Activated naive CD8-positive, alpha-beta T cell treated with anti-CD3 and anti-CD28 coated beads for 36 hours (primary cell): ENCODE data around the gene HS2ST1. TPM values are rescaled to one million over a fixed set of nuclear protein-coding genes. Genes with fewer than 3 reads are reported as not detected.

Experiments used
- DNase-seq: peaks from one replicate; pipeline ENCODE4 v3.0.0; 2021
- H3K27ac Mint-ChIP-seq: one replicate; pipeline ENCODE4 v1.8.0; 2022; ENCODE audit warnings: mild to moderate bottlenecking, moderate library complexity, mixed read lengths
- H3K27me3 Mint-ChIP-seq: one replicate; pipeline ENCODE4 v1.8.0; 2022; ENCODE audit warnings: mild to moderate bottlenecking, mixed read lengths
- H3K36me3 Mint-ChIP-seq: one replicate; pipeline ENCODE4 v1.8.0; 2021; ENCODE audit warnings: mild to moderate bottlenecking, mixed read lengths
- H3K4me1 Mint-ChIP-seq: one replicate; pipeline ENCODE4 v1.8.0; 2021; ENCODE audit warnings: mixed read lengths
- H3K4me3 Mint-ChIP-seq: one replicate; pipeline ENCODE4 v1.8.0; 2022; ENCODE audit warnings: mild to moderate bottlenecking, moderate library complexity, mixed read lengths
- H3K9me3 Mint-ChIP-seq: one replicate; pipeline ENCODE4 v1.8.0; 2022; ENCODE audit warnings: mixed read lengths
- total RNA-seq, 2 experiments: library from RNA; stranded (reverse); gene quantifications; one replicate each; pipeline ENCODE4 v1.2.3, GENCODE V29; 2021

HS2ST1 gene
- total RNA-seq, 2 experiments from 2014 or later: 22.9 to 23.8 TPM

DNA sequence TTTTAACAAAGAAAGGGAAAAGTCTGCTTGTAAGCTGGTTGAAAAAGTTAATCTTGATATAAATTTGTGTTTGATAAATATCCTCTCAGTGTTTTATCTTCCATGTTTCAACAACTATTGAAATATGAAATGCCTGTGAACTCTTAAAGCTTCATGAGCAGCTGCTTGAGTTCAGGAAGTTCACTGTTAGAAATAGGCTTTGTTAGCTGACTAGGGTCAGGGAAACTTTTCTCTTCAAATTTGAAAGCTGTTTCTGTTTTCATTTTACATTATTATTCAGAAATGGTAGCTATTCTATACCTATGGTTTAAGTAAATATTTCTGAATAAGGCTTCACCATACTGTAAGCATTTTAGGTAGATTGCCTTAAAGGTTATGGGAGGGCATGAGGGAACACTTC is 191.7 kb downstream of the HS2ST1 start:
- Mint-ChIP-seq H3K36me3 (peaks cover 5% of the 10 kb centered on the region), H3K27ac (no peak overlapping the region), H3K27me3 (no peaks in the 10 kb centered on the region), H3K4me3 (no peak overlapping the region), H3K4me1 (no peaks in the 10 kb centered on the region), H3K9me3 (no peaks in the 10 kb centered on the region)
- no peak for DNase-seq

DNA sequence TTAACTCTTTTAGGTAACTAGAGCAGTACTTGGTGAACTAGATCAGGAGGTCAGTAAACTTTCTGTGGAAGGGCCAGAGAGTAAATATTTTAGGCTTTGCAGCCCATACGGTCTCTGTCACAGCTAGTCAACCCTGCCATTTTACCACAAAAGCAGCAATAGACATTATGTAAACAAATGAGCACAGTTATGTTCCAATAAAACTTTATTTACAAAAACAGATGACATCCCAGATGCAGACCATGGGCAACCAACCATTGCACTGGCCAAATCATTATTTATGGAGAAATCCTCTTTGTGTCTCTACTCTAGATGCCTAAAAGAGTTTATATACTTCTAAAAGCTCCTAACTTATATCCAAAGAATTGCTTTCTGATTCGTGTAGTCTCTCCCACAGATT is 192.4 kb downstream of the HS2ST1 start:
- no peaks in the 10 kb centered on the region for H3K36me3 Mint-ChIP-seq
- H3K9me3 Mint-ChIP-seq: no peaks in the 10 kb centered on the region
- H3K4me3 Mint-ChIP-seq: no peak overlapping the region
- no peaks in the 10 kb centered on the region for H3K4me1 Mint-ChIP-seq
- no peaks in the 10 kb centered on the region for H3K27me3 Mint-ChIP-seq
- H3K27ac Mint-ChIP-seq: no peak overlapping the region
- no peak for DNase-seq

DNA sequence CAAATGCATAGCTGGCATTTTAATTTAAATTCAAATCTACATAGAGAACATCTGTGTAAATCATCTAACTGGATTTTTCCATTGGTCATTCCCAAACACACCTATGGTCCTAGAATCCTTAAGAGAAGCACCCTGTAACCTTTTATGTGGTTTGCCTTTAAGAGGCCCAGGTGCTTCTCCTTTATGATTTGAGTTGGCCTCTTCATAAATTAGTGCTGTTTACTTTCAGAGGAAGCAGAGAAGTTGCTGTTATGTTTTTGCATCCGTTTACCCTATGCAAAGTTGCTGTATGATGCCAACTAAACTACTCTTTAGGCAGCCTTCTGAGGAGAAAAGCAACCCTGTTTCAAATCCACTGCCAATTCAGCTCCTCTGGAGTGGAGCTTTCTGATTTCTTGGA is 193.8 kb downstream of the HS2ST1 start:
- Mint-ChIP-seq H3K27ac (no peak overlapping the region), H3K4me1 (no peaks in the 10 kb centered on the region), H3K4me3 (no peak overlapping the region), H3K27me3 (no peaks in the 10 kb centered on the region), H3K36me3 (no peaks in the 10 kb centered on the region), H3K9me3 (no peaks in the 10 kb centered on the region)
- no peak for DNase-seq

DNA sequence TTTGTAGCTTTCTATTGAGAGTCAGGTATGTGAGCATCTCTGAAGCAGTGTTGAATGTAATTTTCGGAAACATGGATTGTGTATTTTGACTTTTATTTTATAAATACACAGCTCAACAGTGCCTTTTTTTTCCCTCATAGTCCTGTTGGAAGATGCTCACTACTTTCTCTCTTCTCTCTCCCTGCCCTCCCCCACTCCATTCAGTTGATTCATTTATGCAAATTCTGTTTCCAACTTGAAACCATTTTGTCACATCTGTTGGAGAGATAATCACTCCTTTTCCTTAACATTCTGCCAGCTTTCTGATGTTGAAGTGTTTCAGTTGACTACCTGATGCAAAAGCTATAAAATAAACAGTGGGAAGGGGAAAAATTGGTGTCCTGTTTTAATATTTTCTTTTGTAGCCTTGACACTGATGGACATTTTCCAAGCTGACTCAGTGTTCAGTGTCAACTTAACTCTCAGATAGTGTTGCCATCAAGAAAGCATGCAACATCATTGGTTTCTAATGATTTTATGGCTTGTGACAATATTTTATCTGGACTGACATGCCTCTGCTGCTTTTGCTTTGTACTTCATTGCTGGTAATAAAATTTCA is 194.5 kb downstream of the HS2ST1 start:
- no peak for DNase-seq
- Mint-ChIP-seq H3K4me3 (no peak overlapping the region), H3K27ac (no peak overlapping the region), H3K9me3 (no peaks in the 10 kb centered on the region), H3K27me3 (no peaks in the 10 kb centered on the region), H3K36me3 (no peaks in the 10 kb centered on the region), H3K4me1 (no peaks in the 10 kb centered on the region)

DNA sequence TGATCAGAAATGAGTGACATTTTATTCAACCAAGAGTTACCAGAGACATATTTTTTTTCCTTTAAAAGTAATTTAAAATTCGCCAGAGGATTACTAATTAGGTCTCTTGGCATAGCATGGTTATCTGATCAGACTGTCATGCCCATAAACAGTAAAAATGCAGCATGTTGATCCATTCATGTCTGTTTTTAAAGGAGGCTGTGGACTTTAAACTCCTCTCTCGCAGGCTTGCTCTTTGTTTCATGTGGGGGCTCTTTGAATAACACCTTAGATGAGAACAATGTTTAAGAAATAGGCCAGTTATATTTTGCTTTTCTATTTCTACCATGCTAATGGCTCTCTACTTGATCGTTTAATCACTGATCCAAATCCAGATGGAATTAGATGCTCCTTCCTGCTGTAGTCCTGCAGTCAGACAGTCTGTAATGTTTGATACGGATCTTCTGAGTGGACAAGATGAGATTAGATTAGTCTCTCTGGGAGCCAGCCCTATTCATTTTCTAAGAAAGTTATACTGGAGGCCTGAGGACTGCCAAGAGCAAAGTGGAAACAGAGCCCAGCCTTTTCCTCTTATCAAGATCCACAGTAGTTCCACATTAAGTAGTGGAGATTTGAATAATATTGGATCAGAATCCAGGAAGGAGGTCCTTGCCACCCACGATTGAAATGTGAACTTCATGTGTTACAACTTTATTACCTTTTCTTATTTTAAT is 197.4 kb downstream of the HS2ST1 start:
- Mint-ChIP-seq H3K9me3 (no peaks in the 10 kb centered on the region), H3K4me3 (no peak overlapping the region), H3K36me3 (no peaks in the 10 kb centered on the region), H3K4me1 (no peaks in the 10 kb centered on the region), H3K27me3 (no peaks in the 10 kb centered on the region), H3K27ac (no peak overlapping the region)
- no peak for DNase-seq

DNA sequence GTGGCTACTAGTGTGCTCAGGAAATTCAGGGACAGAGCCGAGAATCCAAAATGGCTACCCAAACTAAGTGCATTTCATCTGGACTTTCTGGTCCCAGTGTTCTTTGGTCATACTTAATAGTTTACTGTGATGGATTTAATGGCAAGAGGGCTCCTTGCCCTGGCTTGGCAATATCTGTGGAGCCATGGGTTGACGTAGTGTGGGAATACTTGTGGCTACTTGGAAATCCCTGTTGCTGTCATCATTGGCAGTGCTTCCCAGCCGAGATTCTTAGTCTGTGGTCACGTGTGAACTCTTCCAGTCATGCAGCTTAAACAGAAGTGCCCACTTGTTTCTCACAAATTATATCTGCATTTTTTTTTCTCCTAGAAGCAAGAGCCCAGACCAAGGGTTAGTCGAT is 198.9 kb downstream of the HS2ST1 start:
- Mint-ChIP-seq H3K36me3 (no peaks in the 10 kb centered on the region), H3K4me3 (no peak overlapping the region), H3K4me1 (no peaks in the 10 kb centered on the region), H3K9me3 (no peaks in the 10 kb centered on the region), H3K27ac (no peak overlapping the region), H3K27me3 (no peaks in the 10 kb centered on the region)
- DNase-seq: no peak

DNA sequence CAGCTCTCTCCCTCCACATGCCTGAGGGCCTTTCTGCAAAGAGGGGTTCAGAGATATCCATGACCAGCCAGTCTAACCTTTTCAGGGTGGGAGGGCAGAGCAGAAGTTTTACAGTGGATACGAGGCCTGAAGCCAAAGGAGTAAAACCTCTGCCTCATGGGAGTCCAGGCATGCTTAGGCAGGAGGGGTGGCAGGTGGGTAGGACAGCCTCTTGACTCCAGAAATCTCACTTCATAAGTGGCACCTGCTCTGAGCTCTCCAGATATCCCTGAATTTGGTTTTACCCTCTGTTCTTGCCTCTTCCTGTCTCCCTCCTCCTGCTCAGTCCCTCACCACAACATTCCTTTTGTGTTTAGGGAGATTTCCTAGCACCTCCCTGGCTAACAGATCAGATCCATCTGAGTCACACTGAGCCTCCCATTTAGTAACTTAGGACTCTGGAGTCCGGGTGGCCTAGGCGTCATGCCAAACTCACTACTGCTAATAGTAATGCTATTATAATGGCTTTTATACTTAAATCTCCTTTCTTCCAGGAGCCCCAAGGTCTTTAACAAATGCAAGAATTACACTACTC is 201.0 kb downstream of the HS2ST1 start:
- Mint-ChIP-seq H3K27me3 (no peaks in the 10 kb centered on the region), H3K4me1 (no peaks in the 10 kb centered on the region), H3K27ac (no peak overlapping the region), H3K4me3 (no peak overlapping the region), H3K36me3 (no peaks in the 10 kb centered on the region), H3K9me3 (no peaks in the 10 kb centered on the region)
- no peak for DNase-seq

DNA sequence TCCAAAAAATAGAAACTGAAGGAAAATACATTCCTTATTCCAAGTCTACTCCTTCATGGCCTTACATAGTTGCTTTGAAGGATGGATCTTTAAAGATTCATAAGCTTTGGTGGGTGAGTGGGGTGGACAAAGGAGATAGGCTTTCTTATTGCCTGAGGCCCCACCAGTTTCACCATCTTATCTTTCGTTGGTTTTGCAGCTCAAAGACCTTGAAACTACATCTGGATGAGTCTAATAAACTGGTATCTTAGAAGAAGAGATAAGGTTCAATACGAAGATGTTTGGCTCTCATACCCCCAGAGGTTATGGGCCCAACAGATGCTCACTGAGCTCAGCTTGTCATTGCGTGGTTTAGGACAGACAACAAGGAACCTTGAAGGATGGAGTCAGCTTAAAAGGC is 201.5 kb downstream of the HS2ST1 start:
- Mint-ChIP-seq H3K4me1 (no peaks in the 10 kb centered on the region), H3K27ac (no peak overlapping the region), H3K4me3 (no peak overlapping the region), H3K36me3 (no peaks in the 10 kb centered on the region), H3K27me3 (no peaks in the 10 kb centered on the region), H3K9me3 (no peaks in the 10 kb centered on the region)
- DNase-seq: no peak

DNA sequence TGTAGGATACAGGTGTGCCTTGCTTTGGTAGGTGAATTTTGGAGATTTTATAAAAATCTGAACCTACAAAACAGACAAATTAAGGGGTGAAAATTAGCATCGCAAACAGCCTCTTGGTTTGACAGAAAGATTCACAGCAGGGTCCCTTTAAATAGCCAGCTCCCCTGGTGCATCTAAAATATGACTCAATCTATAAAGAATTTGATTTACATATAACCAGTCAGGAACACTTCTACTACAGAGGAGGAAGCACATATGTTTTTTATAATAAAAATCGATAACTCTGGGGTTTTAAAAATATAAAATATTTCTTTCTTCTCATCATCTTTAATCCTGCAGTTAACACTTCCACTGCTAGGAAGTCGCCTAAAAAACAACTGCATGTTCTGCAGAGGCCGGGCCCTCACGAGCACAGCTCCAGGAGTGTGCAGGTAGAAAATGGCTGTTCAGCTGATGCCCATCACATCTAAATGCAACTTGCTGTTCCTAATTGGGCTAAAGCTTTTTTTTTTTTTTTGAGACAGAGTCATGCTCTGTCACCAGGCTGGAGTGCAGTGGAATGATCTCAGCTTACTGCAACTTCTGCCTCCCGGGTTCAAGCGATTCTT is 203.4 kb downstream of the HS2ST1 start:
- Mint-ChIP-seq H3K36me3 (no peaks in the 10 kb centered on the region), H3K27me3 (no peaks in the 10 kb centered on the region), H3K4me3 (no peak overlapping the region), H3K4me1 (no peaks in the 10 kb centered on the region), H3K9me3 (no peaks in the 10 kb centered on the region), H3K27ac (no peak overlapping the region)
- DNase-seq: no peak

DNA sequence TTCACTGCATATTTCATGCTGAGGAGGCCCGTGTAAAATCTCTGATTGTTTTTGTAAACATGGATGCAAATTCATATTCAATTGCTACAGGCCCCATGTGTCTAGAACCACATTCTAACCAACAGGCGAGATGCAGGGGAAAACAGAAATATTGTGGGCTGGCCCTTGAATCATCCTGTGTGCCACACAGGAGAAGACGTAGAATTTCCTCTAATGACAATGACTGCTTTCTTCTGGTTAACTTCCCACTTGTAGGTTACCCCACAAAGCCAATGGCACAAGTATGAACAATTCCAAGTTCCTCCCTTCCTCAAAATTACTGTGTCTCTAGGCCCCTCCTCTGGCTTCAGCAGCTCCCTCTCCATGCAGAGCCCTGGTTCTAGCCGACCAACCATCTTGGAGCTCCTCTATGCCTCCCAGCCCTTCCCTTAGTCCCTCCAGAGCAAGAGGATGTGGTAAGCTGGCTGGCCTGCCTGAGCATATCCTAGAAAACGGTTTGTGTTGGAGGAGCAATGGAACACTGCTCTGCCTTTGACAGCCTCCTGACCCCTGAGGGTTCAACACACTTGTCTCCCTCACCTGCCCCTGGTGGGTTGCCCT is 205.2 kb downstream of the HS2ST1 start:
- H3K36me3 Mint-ChIP-seq: no peaks in the 10 kb centered on the region
- no peaks in the 10 kb centered on the region for H3K27me3 Mint-ChIP-seq
- no peaks in the 10 kb centered on the region for H3K4me1 Mint-ChIP-seq
- no peak overlapping the region for H3K27ac Mint-ChIP-seq
- DNase-seq: no peak
- H3K4me3 Mint-ChIP-seq: no peak overlapping the region
- H3K9me3 Mint-ChIP-seq: no peaks in the 10 kb centered on the region

DNA sequence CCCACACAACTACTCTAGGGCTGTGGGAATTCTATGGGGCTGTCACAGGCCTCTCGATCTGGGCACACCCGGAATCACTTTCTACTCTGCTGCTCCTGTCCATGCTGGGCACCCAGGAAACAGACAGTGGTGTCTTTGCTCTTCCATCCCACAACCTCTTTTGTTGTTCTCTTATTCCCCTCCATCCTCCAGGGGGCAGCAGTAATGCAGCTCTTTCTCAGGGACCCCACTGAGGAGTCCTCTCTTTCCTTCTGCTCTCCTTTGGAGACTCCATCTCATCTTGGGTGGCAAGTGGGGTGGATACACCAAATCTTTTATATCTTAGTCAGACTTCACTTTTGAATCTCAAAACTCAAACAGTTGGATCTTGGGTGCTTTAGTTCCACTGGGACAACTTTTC is 206.3 kb downstream of the HS2ST1 start:
- Mint-ChIP-seq H3K9me3 (no peaks in the 10 kb centered on the region), H3K27me3 (no peaks in the 10 kb centered on the region), H3K27ac (no peak overlapping the region), H3K4me3 (no peak overlapping the region), H3K4me1 (no peaks in the 10 kb centered on the region), H3K36me3 (no peaks in the 10 kb centered on the region)
- DNase-seq: no peak

DNA sequence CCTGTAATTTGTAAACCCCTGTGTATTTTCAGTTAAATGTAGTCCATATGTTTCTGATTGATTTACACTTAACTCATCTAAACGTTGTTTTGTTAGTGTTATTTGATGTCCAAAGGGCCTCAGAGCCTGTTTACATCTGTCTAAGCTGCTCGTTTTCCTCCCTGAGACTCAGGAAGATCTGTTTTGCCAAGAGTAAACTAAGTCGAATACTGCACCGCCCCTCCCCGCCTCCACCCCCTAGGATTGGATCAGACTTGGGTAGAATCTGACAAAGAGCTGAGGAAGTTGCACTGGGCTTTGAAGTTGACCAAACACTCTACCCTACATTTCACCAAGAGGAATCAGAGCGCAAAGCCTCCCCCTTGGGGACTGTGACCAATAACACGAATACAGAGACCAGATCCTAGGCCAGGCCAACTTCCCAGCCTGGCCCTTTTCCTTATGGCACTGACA is 207.3 kb downstream of the HS2ST1 start:
- Mint-ChIP-seq H3K36me3 (no peaks in the 10 kb centered on the region), H3K4me1 (no peaks in the 10 kb centered on the region), H3K4me3 (no peak overlapping the region), H3K27me3 (no peaks in the 10 kb centered on the region), H3K9me3 (no peaks in the 10 kb centered on the region), H3K27ac (no peak overlapping the region)
- no peak for DNase-seq

DNA sequence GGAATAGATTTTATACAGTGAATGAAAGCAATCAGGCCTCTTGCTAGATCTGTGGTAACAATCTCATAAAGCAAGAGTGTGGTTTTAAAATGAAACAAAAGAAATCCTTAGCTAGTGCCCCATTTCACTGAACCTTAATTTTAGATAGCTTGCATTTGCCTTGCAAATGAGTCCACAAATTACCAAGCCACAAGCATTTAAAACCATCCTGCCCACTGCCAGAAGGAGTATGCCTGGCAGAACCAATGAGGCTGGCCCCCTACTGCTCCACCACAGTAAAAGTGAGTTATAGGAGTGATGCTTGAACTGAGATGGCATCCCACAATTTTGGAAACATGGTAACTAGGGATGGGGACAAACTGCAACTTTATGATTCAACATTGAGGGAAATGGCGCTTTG is 207.8 kb downstream of the HS2ST1 start:
- H3K4me3 Mint-ChIP-seq: no peak overlapping the region
- DNase-seq: no peak
- no peaks in the 10 kb centered on the region for H3K9me3 Mint-ChIP-seq
- no peaks in the 10 kb centered on the region for H3K36me3 Mint-ChIP-seq
- no peak overlapping the region for H3K27ac Mint-ChIP-seq
- no peaks in the 10 kb centered on the region for H3K27me3 Mint-ChIP-seq
- no peaks in the 10 kb centered on the region for H3K4me1 Mint-ChIP-seq

DNA sequence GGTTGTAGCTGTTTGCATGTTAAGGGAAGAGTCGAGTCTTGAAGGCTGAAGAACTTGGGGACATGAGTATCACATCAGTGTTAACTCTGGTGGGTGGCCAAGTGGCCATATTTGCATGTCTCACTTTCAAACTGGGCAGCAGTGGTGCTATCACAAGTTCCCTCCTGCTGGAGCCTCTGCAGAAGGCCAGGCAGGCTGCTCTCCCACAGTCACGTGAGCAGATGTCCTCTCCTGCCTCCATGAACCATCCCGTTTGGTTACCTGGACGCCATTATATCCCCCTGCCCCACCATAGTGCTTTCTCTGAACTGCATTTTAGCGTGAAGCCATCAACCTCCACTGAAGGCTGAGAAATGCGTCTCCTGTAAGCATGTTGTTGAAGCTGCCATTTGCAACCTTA is 209.2 kb downstream of the HS2ST1 start:
- H3K27me3 Mint-ChIP-seq: no peaks in the 10 kb centered on the region
- DNase-seq: no peak
- no peaks in the 10 kb centered on the region for H3K9me3 Mint-ChIP-seq
- H3K36me3 Mint-ChIP-seq: no peaks in the 10 kb centered on the region
- no peak overlapping the region for H3K4me3 Mint-ChIP-seq
- no peak overlapping the region for H3K27ac Mint-ChIP-seq
- no peaks in the 10 kb centered on the region for H3K4me1 Mint-ChIP-seq

DNA sequence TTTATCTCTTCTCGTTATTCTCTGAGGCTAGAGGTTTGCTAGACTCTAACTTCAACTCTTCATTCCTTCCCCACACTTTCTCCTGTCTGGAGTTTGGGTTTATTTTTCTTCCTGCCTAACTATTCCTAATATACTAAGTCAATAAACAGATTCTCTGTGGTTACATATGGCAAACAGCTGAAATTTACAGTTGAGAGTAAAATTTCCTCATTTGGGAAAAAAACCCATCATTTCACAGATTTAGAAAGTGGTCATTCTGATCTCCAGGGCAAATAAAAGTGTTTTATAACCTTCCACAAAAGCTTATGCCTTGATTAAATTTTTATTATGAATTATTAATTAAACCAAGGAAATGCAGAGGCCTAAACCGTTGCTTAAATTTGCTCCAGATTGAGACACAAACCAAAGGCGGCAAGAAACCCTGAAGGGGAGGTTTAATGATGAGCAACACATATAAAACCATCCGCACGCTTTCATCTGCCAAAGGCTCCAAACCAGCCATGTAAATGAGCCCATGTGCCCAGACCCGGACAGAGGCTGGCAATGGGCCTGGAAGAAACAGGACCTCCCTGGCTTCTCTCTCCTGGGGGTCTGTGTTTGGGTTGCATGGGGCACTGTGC is 212.6 kb downstream of the HS2ST1 start:
- H3K9me3 Mint-ChIP-seq: no peaks in the 10 kb centered on the region
- H3K36me3 Mint-ChIP-seq: no peaks in the 10 kb centered on the region
- no peak overlapping the region for H3K27ac Mint-ChIP-seq
- H3K4me3 Mint-ChIP-seq: no peak overlapping the region
- peaks cover 5% of the 10 kb centered on the region for H3K4me1 Mint-ChIP-seq
- H3K27me3 Mint-ChIP-seq: peaks cover 21% of the 10 kb centered on the region
- no peak for DNase-seq
